ENCODE results near the gene CAMK2N1.
"Not testable (repeated sequence)": the region's sequence is repeated elsewhere in the genome, so short reads cannot be mapped to it uniquely, and the experiment has no call there.

DNA sequence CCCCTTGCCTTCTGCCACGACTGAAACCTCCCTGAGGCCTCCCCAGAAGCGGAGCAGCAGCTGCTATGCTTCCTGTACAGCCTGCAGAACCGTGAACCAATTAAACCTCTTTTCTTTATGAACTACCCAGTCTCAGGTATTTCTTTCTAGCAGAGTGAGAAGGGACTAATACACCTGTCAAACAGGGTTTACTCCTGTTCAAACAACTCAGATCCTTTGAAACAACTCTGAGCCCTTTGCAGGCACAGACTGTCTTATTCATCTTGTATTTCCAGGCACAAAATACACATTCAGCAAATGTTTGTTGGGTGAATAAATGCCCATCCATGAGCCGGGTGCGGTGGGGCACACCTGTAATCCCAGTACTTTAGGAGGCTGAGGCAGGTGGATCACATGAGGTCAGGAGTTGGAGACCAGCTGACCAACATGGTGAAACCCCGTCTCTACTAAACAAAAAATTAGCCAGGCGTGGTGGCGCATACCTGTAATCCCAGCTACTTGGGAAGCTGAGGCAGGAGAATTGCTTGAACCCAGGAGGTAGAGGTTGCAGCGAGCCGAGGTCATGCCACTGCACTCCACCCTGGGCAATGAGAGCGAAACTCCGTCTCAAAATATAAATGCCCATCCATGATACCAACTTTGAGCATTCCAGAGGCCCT is 10.8 kb upstream of the CAMK2N1 start:
- not testable (repeated sequence) for TF ChIP-seq POLR2A, CTCF (IDR thresholded peaks at IDR 0.05)

Measured in adrenal gland (tissue), 5 donors.